Measurements from ENCODE around the gene PITX1. TPM values are rescaled to one million over a fixed set of nuclear protein-coding genes. Genes with fewer than 3 reads are reported as not detected.

PITX1 gene
- total RNA-seq, 1 experiment from 2014 or later, result 31.0 TPM

- H3K9me3 ChIP-seq (ENCODE audit: control insufficient read depth in 1 of 2, insufficient read depth in 1 of 2, low read depth in 1 of 2, low read length in 2 of 2), result peaks cover 0 to 16% of the 10 kb centered on the region in 2 experiments; a peak in 3 of 4 replicates
- ChIA-PET CTCF (no interaction called here), POLR2A (no interaction called here), RAD21 (ENCODE audit: low non-redundant PET in 1 of 2, low total read pairs in 2 of 2, uncharacterized antibody in 2 of 2, unreplicated experiment in 2 of 2) (no interaction called here)
- no peaks in the 10 kb centered on the region for H3K4me1 ChIP-seq (ENCODE audit: control insufficient read depth in 1 of 2, insufficient read depth in 2 of 2, low read length in 2 of 2)
- no peak overlapping the region for H3K27ac ChIP-seq (ENCODE audit: low read depth, low read length)
- H3K9ac ChIP-seq (ENCODE audit: low read length), result no peak overlapping the region
- H2AFZ ChIP-seq (ENCODE audit: low read depth, low read length, poor library complexity, severe bottlenecking), result no peak overlapping the region
- intact Hi-C loops (cut with micrococcal nuclease), result no loop called here
- no peaks in the 10 kb centered on the region for H3K36me3 ChIP-seq (ENCODE audit: control insufficient read depth in 1 of 2, insufficient read depth in 2 of 2, low read length in 2 of 2)
- H3K4me3 ChIP-seq (replicated peaks in 1 of 2; ENCODE audit: low read depth in 1 of 2, low read length in 2 of 2), result no peak overlapping the region
- no TSS peak for BruUV-seq (replicated peaks)
- DNase-seq (ENCODE audit: low read depth, low spot score), result no peak
- TF ChIP-seq, protein P1, sequence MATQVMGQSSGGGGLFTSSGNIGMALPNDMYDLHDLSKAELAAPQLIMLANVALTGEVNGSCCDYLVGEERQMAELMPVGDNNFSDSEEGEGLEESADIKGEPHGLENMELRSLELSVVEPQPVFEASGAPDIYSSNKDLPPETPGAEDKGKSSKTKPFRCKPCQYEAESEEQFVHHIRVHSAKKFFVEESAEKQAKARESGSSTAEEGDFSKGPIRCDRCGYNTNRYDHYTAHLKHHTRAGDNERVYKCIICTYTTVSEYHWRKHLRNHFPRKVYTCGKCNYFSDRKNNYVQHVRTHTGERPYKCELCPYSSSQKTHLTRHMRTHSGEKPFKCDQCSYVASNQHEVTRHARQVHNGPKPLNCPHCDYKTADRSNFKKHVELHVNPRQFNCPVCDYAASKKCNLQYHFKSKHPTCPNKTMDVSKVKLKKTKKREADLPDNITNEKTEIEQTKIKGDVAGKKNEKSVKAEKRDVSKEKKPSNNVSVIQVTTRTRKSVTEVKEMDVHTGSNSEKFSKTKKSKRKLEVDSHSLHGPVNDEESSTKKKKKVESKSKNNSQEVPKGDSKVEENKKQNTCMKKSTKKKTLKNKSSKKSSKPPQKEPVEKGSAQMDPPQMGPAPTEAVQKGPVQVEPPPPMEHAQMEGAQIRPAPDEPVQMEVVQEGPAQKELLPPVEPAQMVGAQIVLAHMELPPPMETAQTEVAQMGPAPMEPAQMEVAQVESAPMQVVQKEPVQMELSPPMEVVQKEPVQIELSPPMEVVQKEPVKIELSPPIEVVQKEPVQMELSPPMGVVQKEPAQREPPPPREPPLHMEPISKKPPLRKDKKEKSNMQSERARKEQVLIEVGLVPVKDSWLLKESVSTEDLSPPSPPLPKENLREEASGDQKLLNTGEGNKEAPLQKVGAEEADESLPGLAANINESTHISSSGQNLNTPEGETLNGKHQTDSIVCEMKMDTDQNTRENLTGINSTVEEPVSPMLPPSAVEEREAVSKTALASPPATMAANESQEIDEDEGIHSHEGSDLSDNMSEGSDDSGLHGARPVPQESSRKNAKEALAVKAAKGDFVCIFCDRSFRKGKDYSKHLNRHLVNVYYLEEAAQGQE (IDR thresholded peaks at IDR 0.05; ENCODE audit: low read depth), result no peak
- TF ChIP-seq YY1 (IDR thresholded peaks at IDR 0.05; ENCODE audit: extremely low read depth, insufficient replicate concordance, low read depth, low read length), result no peak
- no peak for TF ChIP-seq SP1 (IDR thresholded peaks at IDR 0.05; ENCODE audit: low read depth)
- TF ChIP-seq POLR2AphosphoS5 (IDR thresholded peaks at IDR 0.05; ENCODE audit: low read depth, low read length), result no peak
- no peak for TF ChIP-seq FOSL1 (IDR thresholded peaks at IDR 0.05; ENCODE audit: low read depth)
- no peak for TF ChIP-seq EGR1 (IDR thresholded peaks at IDR 0.05; ENCODE audit: low read depth)
- no peak for TF ChIP-seq CBX3 (IDR thresholded peaks at IDR 0.05; ENCODE audit: low read depth)
- no peak for TF ChIP-seq SRF (IDR thresholded peaks at IDR 0.05; ENCODE audit: low read depth)
- TF ChIP-seq, protein P2, sequence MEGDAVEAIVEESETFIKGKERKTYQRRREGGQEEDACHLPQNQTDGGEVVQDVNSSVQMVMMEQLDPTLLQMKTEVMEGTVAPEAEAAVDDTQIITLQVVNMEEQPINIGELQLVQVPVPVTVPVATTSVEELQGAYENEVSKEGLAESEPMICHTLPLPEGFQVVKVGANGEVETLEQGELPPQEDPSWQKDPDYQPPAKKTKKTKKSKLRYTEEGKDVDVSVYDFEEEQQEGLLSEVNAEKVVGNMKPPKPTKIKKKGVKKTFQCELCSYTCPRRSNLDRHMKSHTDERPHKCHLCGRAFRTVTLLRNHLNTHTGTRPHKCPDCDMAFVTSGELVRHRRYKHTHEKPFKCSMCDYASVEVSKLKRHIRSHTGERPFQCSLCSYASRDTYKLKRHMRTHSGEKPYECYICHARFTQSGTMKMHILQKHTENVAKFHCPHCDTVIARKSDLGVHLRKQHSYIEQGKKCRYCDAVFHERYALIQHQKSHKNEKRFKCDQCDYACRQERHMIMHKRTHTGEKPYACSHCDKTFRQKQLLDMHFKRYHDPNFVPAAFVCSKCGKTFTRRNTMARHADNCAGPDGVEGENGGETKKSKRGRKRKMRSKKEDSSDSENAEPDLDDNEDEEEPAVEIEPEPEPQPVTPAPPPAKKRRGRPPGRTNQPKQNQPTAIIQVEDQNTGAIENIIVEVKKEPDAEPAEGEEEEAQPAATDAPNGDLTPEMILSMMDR (IDR thresholded peaks at IDR 0.05 in 2 of 3, conservative IDR thresholded peaks at IDR 0.05 in 1 of 3; ENCODE audit: borderline replicate concordance in 1 of 3, insufficient read depth in 1 of 3, low read depth in 2 of 3, low read length in 2 of 3), result no peak
- TF ChIP-seq ZBTB33 (IDR thresholded peaks at IDR 0.05; ENCODE audit: extremely low read depth, insufficient replicate concordance, low read length), result no peak
- TF ChIP-seq TCF7L2 (IDR thresholded peaks at IDR 0.05; ENCODE audit: borderline replicate concordance, extremely low read depth, insufficient read depth, insufficient read length), result no peak
- TF ChIP-seq MAX (IDR thresholded peaks at IDR 0.05), result no peak
- TF ChIP-seq ATF3 (IDR thresholded peaks at IDR 0.05), result no peak
- no peak for TF ChIP-seq ELF1 (IDR thresholded peaks at IDR 0.05; ENCODE audit: borderline replicate concordance, low read depth)
- no peak for TF ChIP-seq ZNF274 (IDR thresholded peaks at IDR 0.05; ENCODE audit: low read depth, low read length)
- no peak for TF ChIP-seq ZFX (IDR thresholded peaks at IDR 0.05)
- no peak for TF ChIP-seq EZH2 (IDR thresholded peaks at IDR 0.05)
- TF ChIP-seq SIN3A (IDR thresholded peaks at IDR 0.05; ENCODE audit: low read depth), result no peak
- TF ChIP-seq CEBPB (IDR thresholded peaks at IDR 0.05; ENCODE audit: low read depth), result no peak
- TF ChIP-seq EZH2phosphoT487 (IDR thresholded peaks at IDR 0.05; ENCODE audit: borderline replicate concordance), result no peak
- H3K9me2 ChIP-seq (ENCODE audit: insufficient read depth), result no peaks in the 10 kb centered on the region
- H4K20me1 ChIP-seq (ENCODE audit: insufficient read depth), result no peaks in the 10 kb centered on the region
- no peak for ATAC-seq
- H3K27me3 ChIP-seq (ENCODE audit: insufficient read depth, low read length), result no peaks in the 10 kb centered on the region
- no peak overlapping the region for H3K4me2 ChIP-seq (ENCODE audit: low read length)
- no peaks in the 10 kb centered on the region for H3K79me2 ChIP-seq (ENCODE audit: insufficient read depth, low read length)
Measured at GRCh38 chr5:135079099-135079681, 45.2 kb upstream of the PITX1 start.
